ENCODE data around the gene TRAF3. TPM values are rescaled to one million over a fixed set of nuclear protein-coding genes. Genes with fewer than 3 reads are reported as not detected.

Gene TRAF3
- total and polyA plus RNA-seq, 3 donors from 2014 or later, result 24.3 to 38.8 (median 38.2) TPM

DNA sequence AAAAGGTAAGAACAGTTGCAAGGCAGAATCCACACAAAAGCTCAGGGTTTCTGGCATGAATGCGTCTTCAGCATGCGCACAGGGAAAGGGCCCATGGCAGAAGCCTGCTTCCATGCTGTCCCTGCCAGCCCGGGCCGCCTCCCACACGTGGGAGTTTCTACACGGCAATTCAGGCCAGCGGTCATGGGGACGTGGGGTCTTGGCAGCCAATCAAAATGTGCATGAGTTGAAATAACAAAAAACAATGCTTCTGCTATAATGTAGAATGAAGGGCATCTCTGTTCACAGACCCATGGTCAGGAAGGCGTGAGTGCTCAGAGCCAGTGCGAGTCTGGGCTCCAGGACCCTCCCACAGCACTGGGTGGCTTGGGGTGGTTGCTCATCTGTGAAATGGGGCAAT, 173.8 kb downstream of the TRAF3 start:
- WGBS, 2 donors, result 41% methylated on average over 9 to 10 of the region's 10 CpGs
- intact Hi-C loops (cut with DNase I; ENCODE audit: low total_unique reads), result no loop called here
- H3K27ac ChIP-seq, result peak overlapping the region; percentile 8 to 27

DNA sequence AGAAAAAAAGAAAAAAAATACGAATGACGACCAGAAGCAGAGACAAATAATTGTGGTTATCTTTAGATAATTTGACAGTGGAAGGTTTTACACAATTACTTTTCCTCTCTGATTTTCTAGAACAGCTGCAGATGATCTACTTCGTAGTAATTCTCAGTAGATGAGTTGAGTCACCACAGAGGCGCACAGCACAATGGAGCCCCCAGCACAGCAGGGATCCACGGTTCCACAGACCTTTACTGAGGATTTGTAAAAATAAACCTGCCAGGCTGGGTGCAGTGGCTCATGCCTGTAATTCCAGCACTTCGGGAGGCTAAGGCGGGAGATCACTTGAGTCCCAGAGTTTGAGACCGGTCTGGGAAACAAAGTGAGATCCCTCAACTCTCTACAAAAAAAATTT, 174.6 kb downstream of the TRAF3 start:
- Histone ChIP-seq H3K27ac (no peak overlapping the region), H3K9me3 (no peaks in the 10 kb centered on the region), H3K27me3 (no peaks in the 10 kb centered on the region), H3K4me3 (no peak overlapping the region), H3K36me3 (ENCODE audit: low read depth, missing control alignments) (no peaks in the 10 kb centered on the region), H3K4me1 (peaks cover 21% of the 10 kb centered on the region)
- intact Hi-C loops (cut with DNase I; ENCODE audit: low total_unique reads), result no loop called here
- 72 to 76% methylated on average over 8 of the region's 8 CpGs for WGBS, 2 donors
- TF ChIP-seq, protein P1, sequence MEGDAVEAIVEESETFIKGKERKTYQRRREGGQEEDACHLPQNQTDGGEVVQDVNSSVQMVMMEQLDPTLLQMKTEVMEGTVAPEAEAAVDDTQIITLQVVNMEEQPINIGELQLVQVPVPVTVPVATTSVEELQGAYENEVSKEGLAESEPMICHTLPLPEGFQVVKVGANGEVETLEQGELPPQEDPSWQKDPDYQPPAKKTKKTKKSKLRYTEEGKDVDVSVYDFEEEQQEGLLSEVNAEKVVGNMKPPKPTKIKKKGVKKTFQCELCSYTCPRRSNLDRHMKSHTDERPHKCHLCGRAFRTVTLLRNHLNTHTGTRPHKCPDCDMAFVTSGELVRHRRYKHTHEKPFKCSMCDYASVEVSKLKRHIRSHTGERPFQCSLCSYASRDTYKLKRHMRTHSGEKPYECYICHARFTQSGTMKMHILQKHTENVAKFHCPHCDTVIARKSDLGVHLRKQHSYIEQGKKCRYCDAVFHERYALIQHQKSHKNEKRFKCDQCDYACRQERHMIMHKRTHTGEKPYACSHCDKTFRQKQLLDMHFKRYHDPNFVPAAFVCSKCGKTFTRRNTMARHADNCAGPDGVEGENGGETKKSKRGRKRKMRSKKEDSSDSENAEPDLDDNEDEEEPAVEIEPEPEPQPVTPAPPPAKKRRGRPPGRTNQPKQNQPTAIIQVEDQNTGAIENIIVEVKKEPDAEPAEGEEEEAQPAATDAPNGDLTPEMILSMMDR (IDR thresholded peaks at IDR 0.05), result no peak
- TF ChIP-seq POLR2A (IDR thresholded peaks at IDR 0.05), result no peak
- no peak for DNase-seq

More for the DNA sequence above, 173.8 kb downstream of the TRAF3 start:
- no peaks in the 10 kb centered on the region for H3K27me3 ChIP-seq
- no peaks in the 10 kb centered on the region for H3K9me3 ChIP-seq
- no peaks in the 10 kb centered on the region for H3K36me3 ChIP-seq (ENCODE audit: low read depth, missing control alignments)
- no peak overlapping the region for H3K4me3 ChIP-seq
- no peak for TF ChIP-seq POLR2A (IDR thresholded peaks at IDR 0.05)
- TF ChIP-seq, protein P1 (IDR thresholded peaks at IDR 0.05), result no peak
- H3K4me1 ChIP-seq, result peaks cover 21% of the 10 kb centered on the region
- peak; percentile 94 for DNase-seq

DNA sequence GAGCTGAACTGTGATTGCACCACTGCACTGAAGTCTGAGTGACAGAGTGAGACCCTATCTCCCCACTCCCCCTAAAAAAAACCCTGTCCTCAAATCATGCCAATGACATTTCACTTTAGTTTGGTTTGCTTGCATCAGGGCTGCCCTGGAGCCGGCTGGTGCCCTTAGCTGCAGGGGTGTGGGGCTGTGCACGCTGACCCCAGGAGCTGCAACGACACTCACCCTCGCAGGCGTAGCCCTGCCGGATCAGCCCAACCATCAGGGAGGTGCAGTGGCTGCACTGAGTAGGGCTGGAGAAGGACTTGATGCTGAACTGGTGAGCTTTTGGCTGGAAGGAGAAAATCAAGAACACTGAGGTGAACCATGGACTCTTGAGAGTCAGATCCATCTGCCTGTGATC, 175.0 kb downstream of the TRAF3 start:
- no peaks in the 10 kb centered on the region for H3K9me3 ChIP-seq
- H3K36me3 ChIP-seq (ENCODE audit: low read depth, missing control alignments), result no peaks in the 10 kb centered on the region
- H3K27me3 ChIP-seq, result no peaks in the 10 kb centered on the region
- H3K27ac ChIP-seq, result no peak overlapping the region
- intact Hi-C loops (cut with DNase I; ENCODE audit: low total_unique reads), result no loop called here
- DNase-seq, result no peak
- TF ChIP-seq, protein P1 (IDR thresholded peaks at IDR 0.05), result no peak
- TF ChIP-seq POLR2A (IDR thresholded peaks at IDR 0.05), result no peak
- peaks cover 21% of the 10 kb centered on the region for H3K4me1 ChIP-seq
- WGBS, 2 donors, result 87 to 92% methylated on average over 4 to 6 of the region's 6 CpGs
- no peak overlapping the region for H3K4me3 ChIP-seq

DNA sequence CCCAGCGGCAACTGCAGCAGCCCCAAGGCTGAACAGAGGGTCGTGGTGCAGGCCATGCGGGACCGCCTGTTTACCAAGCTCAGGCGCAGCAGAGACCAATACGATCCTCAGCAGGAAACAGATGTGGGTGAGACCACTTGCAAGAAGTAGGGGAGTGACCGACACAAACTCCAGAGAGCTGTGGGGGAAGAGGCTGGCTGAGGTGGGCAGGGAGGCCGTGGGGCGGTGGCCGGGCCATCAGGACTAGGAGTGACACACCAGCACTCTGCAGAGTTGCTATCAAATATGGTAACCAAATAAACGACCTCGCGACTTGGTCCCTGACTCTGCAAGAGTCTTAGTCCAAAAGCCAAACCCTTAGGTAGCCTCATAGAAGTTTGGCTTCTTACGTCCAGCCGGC, 175.9 kb downstream of the TRAF3 start:
- H3K36me3 ChIP-seq (ENCODE audit: low read depth, missing control alignments), result no peaks in the 10 kb centered on the region
- no peak for DNase-seq
- 89% methylated on average over 15 of the region's 15 CpGs for WGBS, 2 donors
- H3K27me3 ChIP-seq, result no peaks in the 10 kb centered on the region
- no peak overlapping the region for H3K4me3 ChIP-seq
- no peaks in the 10 kb centered on the region for H3K9me3 ChIP-seq
- no peak overlapping the region for H3K27ac ChIP-seq
- TF ChIP-seq, protein P1 (IDR thresholded peaks at IDR 0.05), result no peak
- TF ChIP-seq POLR2A (IDR thresholded peaks at IDR 0.05), result no peak
- peaks cover 21% of the 10 kb centered on the region for H3K4me1 ChIP-seq
- intact Hi-C loops (cut with DNase I; ENCODE audit: low total_unique reads), result no loop called here

DNA sequence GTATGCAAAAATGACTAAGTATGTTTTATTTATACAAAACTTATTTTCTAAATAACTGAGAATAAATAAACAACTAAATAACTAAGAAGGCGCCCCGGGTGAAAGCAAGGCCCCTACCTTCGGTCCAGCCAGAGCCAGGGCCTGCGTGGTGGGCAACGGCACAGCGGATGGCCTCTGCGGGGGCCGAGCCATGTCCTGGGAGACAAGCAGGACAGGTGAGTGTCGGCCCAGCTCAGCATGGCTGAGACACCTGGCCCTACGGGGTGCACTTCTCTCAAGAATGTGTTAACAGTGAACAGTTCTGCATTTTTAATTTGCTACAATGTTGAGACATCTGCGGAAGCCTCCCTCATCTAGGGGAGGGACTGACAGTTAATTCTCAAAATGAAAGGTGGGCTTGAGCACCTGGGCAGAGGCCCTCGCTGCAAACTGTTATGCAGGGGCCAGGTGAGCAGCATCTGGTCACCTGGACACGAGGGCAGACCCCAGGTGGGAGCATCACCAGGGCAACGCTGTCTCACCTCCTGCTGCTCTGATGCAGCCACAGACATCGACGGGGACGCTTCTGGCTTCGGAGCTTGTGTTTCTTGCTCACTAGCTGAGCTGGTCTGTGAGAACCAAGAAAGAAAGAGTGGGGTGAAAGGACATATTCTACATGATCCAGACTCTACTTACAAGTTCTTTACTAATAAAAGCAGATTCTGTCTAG, 177.0 kb downstream of the TRAF3 start:
- H3K36me3 ChIP-seq (ENCODE audit: low read depth, missing control alignments), result no peaks in the 10 kb centered on the region
- no peak overlapping the region for H3K27ac ChIP-seq
- H3K9me3 ChIP-seq, result no peaks in the 10 kb centered on the region
- H3K4me3 ChIP-seq, result no peak overlapping the region
- peaks cover 21% of the 10 kb centered on the region for H3K4me1 ChIP-seq
- no peaks in the 10 kb centered on the region for H3K27me3 ChIP-seq
- intact Hi-C loops (cut with DNase I; ENCODE audit: low total_unique reads), result no loop called here
- WGBS, 2 donors, result 76 to 85% methylated on average over 18 of the region's 18 CpGs
- no peak for TF ChIP-seq POLR2A (IDR thresholded peaks at IDR 0.05)
- TF ChIP-seq, protein P1 (IDR thresholded peaks at IDR 0.05), result no peak
- no peak for DNase-seq
